H9 (cell line): ENCODE measurements around the gene TOMM5. TPM values are rescaled to one million over a fixed set of nuclear protein-coding genes. Genes with fewer than 3 reads are reported as not detected.

Source experiments
- DNase-seq: peaks from one replicate; pipeline ENCODE4 v3.0.0-alpha.2; 2017
- H2AFZ ChIP-seq: one replicate; pipeline ENCODE4 v1.6.1; 2013; ENCODE audit warnings: mild to moderate bottlenecking, low read length, control low read depth, moderate library complexity
- H2AK5ac ChIP-seq: 2 replicates; pipeline ENCODE4 v1.6.1; 2013; ENCODE audit warnings: low read length, control low read depth, mixed read lengths; ENCODE audit not compliant: insufficient read length
- H2BK120ac ChIP-seq: one replicate; pipeline ENCODE4 v1.6.1; 2013; ENCODE audit warnings: low read depth, mild to moderate bottlenecking, low read length, control low read depth, inconsistent platforms; ENCODE audit not compliant: poor library complexity, severe bottlenecking
- H2BK12ac ChIP-seq: 2 replicates; pipeline ENCODE4 v1.6.1; 2013; ENCODE audit warnings: low read length, control low read depth, mixed read lengths, low read depth; ENCODE audit not compliant: insufficient read length
- H2BK15ac ChIP-seq: 2 replicates; pipeline ENCODE4 v1.6.1; 2013; ENCODE audit warnings: low read depth, low read length, control low read depth
- H2BK20ac ChIP-seq: one replicate; pipeline ENCODE4 v1.6.1; 2013; ENCODE audit warnings: low read depth, mild to moderate bottlenecking, low read length, control low read depth, inconsistent platforms; ENCODE audit not compliant: poor library complexity, severe bottlenecking
- H2BK5ac ChIP-seq: 2 replicates; pipeline ENCODE4 v1.6.1; 2013; ENCODE audit warnings: low read length, control low read depth, mixed read lengths; ENCODE audit not compliant: insufficient read length
- H3K14ac ChIP-seq: 2 replicates; pipeline ENCODE4 v1.6.1; 2013; ENCODE audit warnings: low read length, control low read depth; ENCODE audit not compliant: insufficient read depth
- H3K18ac ChIP-seq: 2 replicates; pipeline ENCODE4 v1.6.1; 2013; ENCODE audit warnings: low read depth, mild to moderate bottlenecking, mixed read lengths, low read length, control low read depth; ENCODE audit not compliant: insufficient read length
- H3K23ac ChIP-seq: 2 replicates; pipeline ENCODE4 v1.6.1; 2013; ENCODE audit warnings: low read length, control low read depth, mixed read lengths, low read depth; ENCODE audit not compliant: insufficient read length
- H3K23me2 ChIP-seq: 2 replicates; pipeline ENCODE4 v1.6.1; 2013; ENCODE audit warnings: low read depth, mild to moderate bottlenecking, mixed read lengths, low read length, control low read depth; ENCODE audit not compliant: insufficient read length, poor library complexity, severe bottlenecking
- H3K27ac ChIP-seq: 2 replicates; pipeline ENCODE4 v1.5.1; 2013; ENCODE audit warnings: low read length, control low read depth, mixed read lengths, low read depth; ENCODE audit not compliant: insufficient read length
- H3K27me3 ChIP-seq: 2 replicates; pipeline ENCODE4 v1.6.1; 2013; ENCODE audit warnings: low read length, control low read depth, inconsistent platforms; ENCODE audit not compliant: insufficient read depth
- H3K4ac ChIP-seq: 2 replicates; pipeline ENCODE4 v1.6.1; 2013; ENCODE audit warnings: low read depth, mild to moderate bottlenecking, control low read depth, inconsistent platforms, low read length, moderate library complexity
- H3K4me1 ChIP-seq: 2 replicates; pipeline ENCODE4 v1.6.1; 2013; ENCODE audit warnings: low read length, control low read depth, inconsistent platforms; ENCODE audit not compliant: insufficient read depth
- H3K4me2 ChIP-seq: 2 replicates; pipeline ENCODE4 v1.6.1; 2013; ENCODE audit warnings: low read length, control low read depth, mixed read lengths; ENCODE audit not compliant: insufficient read length, insufficient read depth
- H3K56ac ChIP-seq: 2 replicates; pipeline ENCODE4 v1.6.1; 2013; ENCODE audit warnings: low read depth, mild to moderate bottlenecking, mixed read lengths, low read length, control low read depth; ENCODE audit not compliant: insufficient read length
- H3K79me1 ChIP-seq: 2 replicates; pipeline ENCODE4 v1.6.1; 2013; ENCODE audit warnings: low read depth, mild to moderate bottlenecking, moderate library complexity, low read length, control low read depth, inconsistent platforms; ENCODE audit not compliant: insufficient read depth, poor library complexity, severe bottlenecking
- H3K79me2 ChIP-seq: 2 replicates; pipeline ENCODE4 v1.6.1; 2013; ENCODE audit warnings: low read length, control low read depth, inconsistent platforms; ENCODE audit not compliant: insufficient read depth
- H3K9ac ChIP-seq: 2 replicates; pipeline ENCODE4 v1.6.1; 2013; ENCODE audit warnings: low read length, control low read depth, mixed read lengths; ENCODE audit not compliant: insufficient read length; ENCODE audit errors: extremely low read depth
- H3K9me3 ChIP-seq: one replicate; pipeline ENCODE4 v1.6.1; 2013; ENCODE audit warnings: low read depth, low read length, inconsistent platforms; ENCODE audit not compliant: control insufficient read depth
- H3T11ph ChIP-seq: one replicate; pipeline ENCODE4 v1.6.1; 2013; ENCODE audit warnings: mild to moderate bottlenecking, low read length, control low read depth, inconsistent platforms
- H4K20me1 ChIP-seq: one replicate; pipeline ENCODE4 v1.6.1; 2013; ENCODE audit not compliant: control insufficient read depth, insufficient read length, insufficient read depth
- H4K5ac ChIP-seq: 2 replicates; pipeline ENCODE4 v1.6.1; 2013; ENCODE audit warnings: low read depth, mild to moderate bottlenecking, mixed read lengths, low read length, control low read depth; ENCODE audit not compliant: insufficient read length
- H4K8ac ChIP-seq: replicated peaks from 2 replicates; pipeline ENCODE4 v1.6.1; 2013; ENCODE audit warnings: low read length, control low read depth, mixed read lengths, low read depth; ENCODE audit not compliant: insufficient read length
- H4K91ac ChIP-seq: 2 replicates; pipeline ENCODE4 v1.6.1; 2013; ENCODE audit warnings: low read depth, mild to moderate bottlenecking, moderate library complexity, mixed read lengths, low read length, control low read depth; ENCODE audit not compliant: insufficient read length
- H3K27ac Mint-ChIP-seq, 3 experiments: 2 replicates in 2 of 3; 3 replicates in 1 of 3; pipeline ENCODE4 v1.8.0; 2020 to 2021; ENCODE audit warnings: mixed read lengths in 3 of 3, mild to moderate bottlenecking in 1 of 3, moderate library complexity in 1 of 3
- H3K27me3 Mint-ChIP-seq: 2 replicates; pipeline ENCODE4 v1.8.0; 2021; ENCODE audit warnings: low read depth, mild to moderate bottlenecking, moderate library complexity, mixed read lengths
- H3K36me3 Mint-ChIP-seq, 3 experiments: 2 replicates in 2 of 3; 3 replicates in 1 of 3; pipeline ENCODE4 v1.8.0; 2020 to 2021; ENCODE audit warnings: low read depth in 3 of 3, mixed read lengths in 3 of 3; ENCODE audit not compliant: insufficient read depth in 1 of 3
- H3K4me1 Mint-ChIP-seq, 2 experiments: 2 replicates each; pipeline ENCODE4 v1.8.0; 2020; ENCODE audit warnings: mixed read lengths in 2 of 2
- H3K4me3 Mint-ChIP-seq, 2 experiments: 2 replicates in 1 of 2; 3 replicates in 1 of 2; pipeline ENCODE4 v1.8.0; 2020 to 2021; ENCODE audit warnings: mild to moderate bottlenecking in 2 of 2, mixed read lengths in 2 of 2, moderate library complexity in 1 of 2
- H3K9me3 Mint-ChIP-seq, 2 experiments: 2 replicates in 1 of 2; 3 replicates in 1 of 2; pipeline ENCODE4 v1.8.0; 2020; ENCODE audit warnings: mild to moderate bottlenecking in 2 of 2, mixed read lengths in 2 of 2, moderate library complexity in 1 of 2
- WGBS: extraction: QIAGEN DNeasy Blood & Tissue Kit; methylation state at CpG from one replicate; pipeline ENCODE4 v1.1.7; 2013; ENCODE audit warnings: missing lambda C conversion rate, low lambda C conversion rate, mixed read lengths; ENCODE audit not compliant: insufficient read length; ENCODE audit errors: extremely low coverage; 5-methylcytosine and 5-hydroxymethylcytosine counted together
- total RNA-seq: library from RNA; stranded (reverse); gene quantifications from 2 replicates; pipeline ENCODE4 v1.2.1, GENCODE V29; 2021
- TF ChIP-seq, protein P1 (sequence below): fragments of 200-600 bp; sonication (generic); conservative IDR thresholded peaks from 3 replicates; pipeline ENCODE4 v1.8.0; 2021; ENCODE audit warnings: antibody characterized with exemption, mild to moderate bottlenecking

Gene TOMM5
- total RNA-seq, 1 experiment from 2014 or later = 124 TPM

DNA sequence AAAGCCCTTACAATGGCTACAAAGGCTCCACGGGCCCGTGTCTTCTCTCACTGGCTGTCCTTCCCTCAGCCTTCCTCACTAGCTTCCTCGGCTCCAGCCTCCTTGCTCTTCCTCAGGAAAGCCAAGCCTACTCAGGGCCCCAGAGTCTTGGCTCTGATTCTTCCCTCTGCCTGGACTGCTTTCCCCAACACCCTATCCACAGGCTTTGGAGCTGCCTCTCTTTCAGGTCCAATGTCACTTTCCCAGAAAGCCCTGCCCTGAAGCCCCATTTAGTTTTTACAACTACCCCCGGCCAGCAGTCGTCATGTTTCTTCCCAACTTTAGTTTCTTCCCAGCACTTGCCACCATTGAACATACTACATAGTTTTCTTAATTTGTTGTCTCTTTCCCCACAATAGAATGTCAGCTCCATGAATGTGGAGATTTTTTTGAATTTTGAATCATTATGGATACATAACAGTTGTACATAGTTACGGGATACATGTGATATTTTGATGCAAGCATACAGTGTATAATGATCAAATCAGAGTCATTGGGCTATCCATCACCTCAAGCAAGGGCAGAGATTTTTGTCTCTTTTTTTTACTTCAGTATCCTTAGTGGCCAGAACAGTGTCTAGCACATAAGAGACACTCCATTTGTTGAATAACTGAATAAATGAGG is 17.5 kb upstream of the TOMM5 start:
- Histone ChIP-seq H3K4ac (no peak overlapping the region), H3K79me2 (no peaks in the 10 kb centered on the region), H3K27me3 (0 out of 2 replicates have a peak, but pooled peaks cover 3% of the 10 kb centered on the region), H2BK12ac (no peak overlapping the region), H3K79me1 (no peaks in the 10 kb centered on the region), H3K18ac (no peak overlapping the region), H2BK5ac (no peak overlapping the region), H3K56ac (no peak overlapping the region), H3K9me3 (no peaks in the 10 kb centered on the region), H2BK15ac (no peak overlapping the region), H2BK120ac (no peak overlapping the region), H2AK5ac (no peak overlapping the region), H3K9ac (no peak overlapping the region), H3K27ac (no peak overlapping the region), H4K8ac (no peak overlapping the region), H3T11ph (no peak overlapping the region), H2AFZ (no peak overlapping the region), H3K14ac (no peak overlapping the region), H2BK20ac (no peak overlapping the region), H3K4me2 (no peak overlapping the region), H3K23me2 (no peaks in the 10 kb centered on the region), H3K4me1 (no peaks in the 10 kb centered on the region), H4K20me1 (no peaks in the 10 kb centered on the region), H3K23ac (no peak overlapping the region), H4K5ac (no peak overlapping the region), H4K91ac (no peak overlapping the region)
- Mint-ChIP-seq H3K4me3 (no peak overlapping the region), H3K4me1 (no peaks in the 10 kb centered on the region), H3K27ac (no peak overlapping the region; a peak in 1 of 7 replicates), H3K36me3 (no peaks in the 10 kb centered on the region), H3K9me3 (no peaks in the 10 kb centered on the region), H3K27me3 (peaks cover 29% of the 10 kb centered on the region)
- no peak for DNase-seq
- no CpG with 5 or more reads among the region's 6 CpGs for WGBS
- TF ChIP-seq, protein P1, sequence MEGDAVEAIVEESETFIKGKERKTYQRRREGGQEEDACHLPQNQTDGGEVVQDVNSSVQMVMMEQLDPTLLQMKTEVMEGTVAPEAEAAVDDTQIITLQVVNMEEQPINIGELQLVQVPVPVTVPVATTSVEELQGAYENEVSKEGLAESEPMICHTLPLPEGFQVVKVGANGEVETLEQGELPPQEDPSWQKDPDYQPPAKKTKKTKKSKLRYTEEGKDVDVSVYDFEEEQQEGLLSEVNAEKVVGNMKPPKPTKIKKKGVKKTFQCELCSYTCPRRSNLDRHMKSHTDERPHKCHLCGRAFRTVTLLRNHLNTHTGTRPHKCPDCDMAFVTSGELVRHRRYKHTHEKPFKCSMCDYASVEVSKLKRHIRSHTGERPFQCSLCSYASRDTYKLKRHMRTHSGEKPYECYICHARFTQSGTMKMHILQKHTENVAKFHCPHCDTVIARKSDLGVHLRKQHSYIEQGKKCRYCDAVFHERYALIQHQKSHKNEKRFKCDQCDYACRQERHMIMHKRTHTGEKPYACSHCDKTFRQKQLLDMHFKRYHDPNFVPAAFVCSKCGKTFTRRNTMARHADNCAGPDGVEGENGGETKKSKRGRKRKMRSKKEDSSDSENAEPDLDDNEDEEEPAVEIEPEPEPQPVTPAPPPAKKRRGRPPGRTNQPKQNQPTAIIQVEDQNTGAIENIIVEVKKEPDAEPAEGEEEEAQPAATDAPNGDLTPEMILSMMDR = no peak
